ENCODE measurements around the gene ZNF467.

GRCh38 chr7:149743476-149744255, 29.7 kb downstream of the ZNF467 start:
- TF ChIP-seq POLR2A (IDR thresholded peaks at IDR 0.05), result no peak
- no peak for TF ChIP-seq CTCF (IDR thresholded peaks at IDR 0.05)
- TF ChIP-seq EP300 (IDR thresholded peaks at IDR 0.05; ENCODE audit: low read depth), result no peak
- TF ChIP-seq POLR2AphosphoS5 (IDR thresholded peaks at IDR 0.05), result no peak
